Loucy (cell line): ENCODE data around the gene PPHLN1.

Experiments
- H2AFZ ChIP-seq: fragments of 200-600 bp; sonication (generic); 2 replicates; pipeline ENCODE4 v1.6.0; 2016; ENCODE audit warnings: antibody characterized with exemption, mild to moderate bottlenecking, low read length, moderate library complexity
- H3F3A ChIP-seq: fragments of 200-600 bp; 2 replicates; pipeline ENCODE4 v1.6.0; 2016; ENCODE audit warnings: antibody characterized with exemption, low read depth, mild to moderate bottlenecking
- H3K27me3 ChIP-seq: fragments of 200-600 bp; sonication (generic); 2 replicates; pipeline ENCODE4 v1.6.1; 2014; ENCODE audit warnings: low read length, mild to moderate bottlenecking; ENCODE audit not compliant: insufficient read depth, poor library complexity, severe bottlenecking
- H3K36me3 ChIP-seq: fragments of 200-600 bp; sonication (generic); 2 replicates; pipeline ENCODE4 v1.6.1; 2016; ENCODE audit warnings: low read length; ENCODE audit not compliant: insufficient read depth
- H3K4me1 ChIP-seq: fragments of 200-600 bp; sonication (generic); 2 replicates; pipeline ENCODE4 v1.5.1; 2014; ENCODE audit warnings: low read length, mild to moderate bottlenecking; ENCODE audit not compliant: insufficient read depth, poor library complexity, severe bottlenecking
- H3K4me2 ChIP-seq: fragments of 200-600 bp; sonication (generic); 2 replicates; pipeline ENCODE4 v1.6.0; 2014; ENCODE audit warnings: antibody characterized with exemption, low read length, low read depth, mild to moderate bottlenecking; ENCODE audit not compliant: poor library complexity, severe bottlenecking
- H3K4me3 ChIP-seq: fragments of 200-600 bp; sonication (generic); 2 replicates; pipeline ENCODE4 v1.5.1; 2014; ENCODE audit warnings: low read length, mild to moderate bottlenecking, mixed read lengths; ENCODE audit not compliant: poor library complexity, severe bottlenecking
- H3K79me2 ChIP-seq: fragments of 200-600 bp; sonication (generic); 2 replicates; pipeline ENCODE4 v1.6.1; 2014; ENCODE audit warnings: low read length; ENCODE audit not compliant: insufficient read depth
- H3K9ac ChIP-seq: fragments of 200-600 bp; sonication (generic); 2 replicates; pipeline ENCODE4 v1.6.0; 2014; ENCODE audit warnings: mild to moderate bottlenecking, low read depth, low read length, moderate library complexity; ENCODE audit not compliant: poor library complexity, severe bottlenecking
- H3K9me2 ChIP-seq: fragments of 200-600 bp; sonication (generic); replicated peaks from 2 replicates; pipeline ENCODE4 v1.6.1; 2016; ENCODE audit warnings: low read depth, low read length, mixed read lengths
- H3K9me3 ChIP-seq: fragments of 200-600 bp; sonication (generic); 2 replicates; pipeline ENCODE4 v1.6.1; 2014; ENCODE audit warnings: mild to moderate bottlenecking, antibody characterized with exemption, low read length, low read depth; ENCODE audit not compliant: insufficient read depth
- H4K20me1 ChIP-seq: fragments of 200-600 bp; sonication (generic); 2 replicates; pipeline ENCODE4 v1.6.0; 2014; ENCODE audit warnings: antibody characterized with exemption, low read length, mild to moderate bottlenecking; ENCODE audit not compliant: insufficient read depth, poor library complexity, severe bottlenecking
- EZH2phosphoT487 ChIP-seq: fragments of 200-600 bp; IDR thresholded peaks from 2 replicates; pipeline ENCODE4 v1.6.1; 2018; ENCODE audit warnings: antibody characterized with exemption, mild to moderate bottlenecking, moderate library complexity, borderline replicate concordance
- TF ChIP-seq, protein P1 (sequence below): fragments of 200-600 bp; sonication (generic); conservative IDR thresholded peaks from 2 replicates; pipeline ENCODE4 v1.5.1; 2014; ENCODE audit warnings: mild to moderate bottlenecking, antibody characterized with exemption, low read length

Gene PPHLN1

DNA sequence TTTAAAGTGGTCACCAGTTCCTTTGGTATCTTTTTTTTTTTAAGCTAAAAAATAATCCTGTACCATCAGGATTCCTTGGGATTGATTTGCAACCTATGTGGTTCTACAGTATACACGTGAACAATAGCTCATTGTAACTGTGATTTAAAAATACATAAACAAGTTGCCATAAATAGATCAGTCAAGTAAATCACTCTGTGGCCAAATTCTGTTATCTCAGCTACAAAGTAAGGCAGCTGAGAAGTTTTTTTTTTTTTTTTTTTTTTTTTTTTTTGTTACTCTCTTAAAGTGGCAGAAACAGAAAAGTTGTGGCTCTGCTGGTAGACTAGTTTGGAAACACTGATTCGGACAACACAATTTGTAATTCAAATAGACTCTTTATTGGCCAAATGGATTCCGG, 159.0 kb downstream of the PPHLN1 start:
- H3K9me3 ChIP-seq: no peaks in the 10 kb centered on the region
- H3K27me3 ChIP-seq: no peaks in the 10 kb centered on the region
- TF ChIP-seq, protein P1, sequence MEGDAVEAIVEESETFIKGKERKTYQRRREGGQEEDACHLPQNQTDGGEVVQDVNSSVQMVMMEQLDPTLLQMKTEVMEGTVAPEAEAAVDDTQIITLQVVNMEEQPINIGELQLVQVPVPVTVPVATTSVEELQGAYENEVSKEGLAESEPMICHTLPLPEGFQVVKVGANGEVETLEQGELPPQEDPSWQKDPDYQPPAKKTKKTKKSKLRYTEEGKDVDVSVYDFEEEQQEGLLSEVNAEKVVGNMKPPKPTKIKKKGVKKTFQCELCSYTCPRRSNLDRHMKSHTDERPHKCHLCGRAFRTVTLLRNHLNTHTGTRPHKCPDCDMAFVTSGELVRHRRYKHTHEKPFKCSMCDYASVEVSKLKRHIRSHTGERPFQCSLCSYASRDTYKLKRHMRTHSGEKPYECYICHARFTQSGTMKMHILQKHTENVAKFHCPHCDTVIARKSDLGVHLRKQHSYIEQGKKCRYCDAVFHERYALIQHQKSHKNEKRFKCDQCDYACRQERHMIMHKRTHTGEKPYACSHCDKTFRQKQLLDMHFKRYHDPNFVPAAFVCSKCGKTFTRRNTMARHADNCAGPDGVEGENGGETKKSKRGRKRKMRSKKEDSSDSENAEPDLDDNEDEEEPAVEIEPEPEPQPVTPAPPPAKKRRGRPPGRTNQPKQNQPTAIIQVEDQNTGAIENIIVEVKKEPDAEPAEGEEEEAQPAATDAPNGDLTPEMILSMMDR: no peak
- no peak for TF ChIP-seq EZH2phosphoT487
- H3K4me3 ChIP-seq: no peak overlapping the region
- no peak overlapping the region for H2AFZ ChIP-seq
- H4K20me1 ChIP-seq: no peaks in the 10 kb centered on the region
- no peak overlapping the region for H3K9ac ChIP-seq
- no peak overlapping the region for H3K4me2 ChIP-seq
- no peaks in the 10 kb centered on the region for H3K4me1 ChIP-seq
- H3K36me3 ChIP-seq: no peaks in the 10 kb centered on the region
- H3K79me2 ChIP-seq: no peaks in the 10 kb centered on the region
- no peaks in the 10 kb centered on the region for H3F3A ChIP-seq
- no peaks in the 10 kb centered on the region for H3K9me2 ChIP-seq

DNA sequence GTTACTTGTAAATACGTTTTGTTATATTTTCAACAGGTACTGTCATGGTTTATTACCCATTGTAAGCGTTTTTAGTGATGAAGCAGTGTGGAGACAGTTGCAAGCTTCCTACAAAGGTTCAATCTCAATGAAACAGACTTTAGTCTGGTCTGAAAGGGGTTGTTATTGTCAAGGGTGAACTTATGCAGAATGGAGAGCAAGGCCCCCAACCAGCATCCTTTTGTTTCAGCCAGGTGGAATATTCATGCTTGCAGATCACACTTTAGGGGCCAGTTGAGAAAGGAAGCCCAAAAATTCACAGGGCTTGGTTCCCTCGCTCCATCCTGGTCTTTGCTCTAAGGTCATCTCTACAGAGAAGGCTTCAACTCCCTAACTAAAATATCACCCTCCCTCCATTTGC, 159.9 kb downstream of the PPHLN1 start:
- H2AFZ ChIP-seq: no peak overlapping the region
- H3F3A ChIP-seq: no peaks in the 10 kb centered on the region
- H3K4me3 ChIP-seq: no peak overlapping the region
- no peak for TF ChIP-seq EZH2phosphoT487
- TF ChIP-seq, protein P1: no peak
- H3K79me2 ChIP-seq: no peaks in the 10 kb centered on the region
- no peaks in the 10 kb centered on the region for H4K20me1 ChIP-seq
- no peak overlapping the region for H3K9ac ChIP-seq
- H3K9me3 ChIP-seq: no peaks in the 10 kb centered on the region
- no peaks in the 10 kb centered on the region for H3K36me3 ChIP-seq
- H3K9me2 ChIP-seq: no peaks in the 10 kb centered on the region
- no peak overlapping the region for H3K4me2 ChIP-seq
- H3K27me3 ChIP-seq: no peaks in the 10 kb centered on the region
- H3K4me1 ChIP-seq: no peaks in the 10 kb centered on the region

DNA sequence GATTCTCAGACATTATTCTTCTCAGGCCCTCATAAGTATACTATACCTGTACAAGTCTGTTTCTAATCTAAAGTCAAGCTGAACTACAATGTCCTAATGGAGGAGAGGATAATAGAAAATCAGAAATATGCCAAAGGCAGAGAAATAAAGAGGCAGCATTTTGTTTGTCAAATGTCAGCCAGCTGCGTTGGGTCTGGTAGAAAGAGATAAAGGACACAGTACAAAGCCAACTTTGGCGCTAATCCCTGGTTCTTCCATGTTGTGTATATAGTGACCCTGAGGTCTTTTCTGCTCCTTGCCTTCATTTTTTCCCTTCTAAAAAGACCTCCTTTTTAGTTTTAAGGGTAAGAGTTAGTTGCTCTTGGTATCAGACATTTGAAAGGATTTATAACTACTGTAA, 160.4 kb downstream of the PPHLN1 start:
- no peaks in the 10 kb centered on the region for H3F3A ChIP-seq

More for the DNA sequence above, 160.4 kb downstream of the PPHLN1 start:
- H3K4me3 ChIP-seq: no peak overlapping the region
- H3K9me2 ChIP-seq: no peaks in the 10 kb centered on the region
- no peaks in the 10 kb centered on the region for H3K9me3 ChIP-seq
- H4K20me1 ChIP-seq: no peaks in the 10 kb centered on the region
- no peaks in the 10 kb centered on the region for H3K79me2 ChIP-seq
- H2AFZ ChIP-seq: no peak overlapping the region
- H3K27me3 ChIP-seq: no peaks in the 10 kb centered on the region
- no peaks in the 10 kb centered on the region for H3K36me3 ChIP-seq
- H3K4me1 ChIP-seq: no peaks in the 10 kb centered on the region
- TF ChIP-seq EZH2phosphoT487: no peak
- TF ChIP-seq, protein P1: no peak
- H3K9ac ChIP-seq: no peak overlapping the region
- H3K4me2 ChIP-seq: no peak overlapping the region
